Stimulated activated naive B cell treated with anti-CD40 and anti-IgM and Interleukin-4, amounts not matched to agents 10 μg/mL and 1 μg/mL and 100 μg/mL, for 72 hours (primary cell): ENCODE measurements around the gene EHF.
"Not testable (repeated sequence)": the region's sequence is repeated elsewhere in the genome, so short reads cannot be mapped to it uniquely, and the experiment has no call there.

Experiments used
- ATAC-seq, 2 donors: fragments of 150-1000 bp; cut with Tn5 transposase; replicated peaks; 2 replicates each; pipeline ENCODE4 v1.10.0; 2021; ENCODE audit warnings: moderate library complexity in 1 of 2
- DNase-seq: peaks from one replicate; pipeline ENCODE4 v3.0.0; 2021
- H3K27ac Mint-ChIP-seq: one replicate; pipeline ENCODE4 v1.8.0; 2022; ENCODE audit warnings: mild to moderate bottlenecking, mixed read lengths
- H3K27me3 Mint-ChIP-seq, 2 donors: one replicate each; pipeline ENCODE4 v1.8.0; 2022; ENCODE audit warnings: mixed read lengths in 2 of 2
- H3K36me3 Mint-ChIP-seq, 2 donors: one replicate each; pipeline ENCODE4 v1.8.0; 2022; ENCODE audit warnings: mixed read lengths in 2 of 2, mild to moderate bottlenecking in 1 of 2
- H3K4me1 Mint-ChIP-seq, 2 donors: one replicate each; pipeline ENCODE4 v1.8.0; 2022; ENCODE audit warnings: mixed read lengths in 2 of 2, mild to moderate bottlenecking in 1 of 2
- H3K4me3 Mint-ChIP-seq, 2 donors: one replicate each; pipeline ENCODE4 v1.8.0; 2022; ENCODE audit warnings: mild to moderate bottlenecking in 2 of 2, mixed read lengths in 2 of 2, moderate library complexity in 1 of 2
- H3K9me3 Mint-ChIP-seq, 2 donors: one replicate each; pipeline ENCODE4 v1.8.0; 2022; ENCODE audit warnings: mixed read lengths in 2 of 2, mild to moderate bottlenecking in 1 of 2

EHF gene

DNA sequence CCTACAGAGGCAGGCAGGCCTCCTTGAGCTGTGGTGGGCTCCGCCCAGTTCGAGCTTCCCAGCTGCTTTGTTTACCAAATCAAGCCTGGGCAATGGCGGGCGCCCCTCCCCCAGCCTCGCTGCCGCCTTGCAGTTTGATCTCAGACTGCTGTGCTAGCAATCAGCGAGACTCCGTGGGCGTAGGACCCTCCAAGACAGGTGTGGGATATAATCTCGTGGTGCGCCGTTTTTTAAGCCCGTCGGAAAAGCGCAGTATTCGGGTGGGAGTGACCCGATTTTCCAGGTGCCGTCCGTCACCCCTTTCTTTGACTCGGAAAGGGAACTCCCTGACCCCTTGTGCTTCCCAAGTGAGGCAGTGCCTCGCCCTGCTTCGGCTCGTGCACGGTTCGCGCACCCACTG is 71.4 kb downstream of the EHF start:
- peaks cover 0 to 14% of the 10 kb centered on the region in 2 donors for H3K27me3 Mint-ChIP-seq

GRCh38 chr11:34696862-34697261 is 76.0 kb downstream of the EHF start:
- Mint-ChIP-seq H3K27me3 (peaks cover 4 to 14% of the 10 kb centered on the region in 2 donors), H3K27ac (no peak overlapping the region), H3K4me3 (no peak overlapping the region), H3K9me3 (peaks cover 4 to 8% of the 10 kb centered on the region in 2 donors), H3K4me1 (no peaks in the 10 kb centered on the region), H3K36me3 (no peaks in the 10 kb centered on the region)
- ATAC-seq (no peak), DNase-seq (no peak)

More for the DNA sequence above, 71.4 kb downstream of the EHF start:
- H3K36me3 Mint-ChIP-seq, DNase-seq, H3K4me3 Mint-ChIP-seq, H3K4me1 Mint-ChIP-seq, H3K9me3 Mint-ChIP-seq, ATAC-seq, H3K27ac Mint-ChIP-seq: not testable (repeated sequence)

GRCh38 chr11:34706709-34707461 is 86.0 kb downstream of the EHF start:
- Mint-ChIP-seq H3K27me3 (no peaks in the 10 kb centered on the region), H3K4me3 (no peak overlapping the region)
- ATAC-seq = no peak

GRCh38 chr11:34707462-34707840 is 86.6 kb downstream of the EHF start:
- H3K36me3 Mint-ChIP-seq = peaks cover 0 to 3% of the 10 kb centered on the region in 2 donors
- DNase-seq (no peak), ATAC-seq (no peak)
- H3K9me3 Mint-ChIP-seq = peaks cover 10 to 12% of the 10 kb centered on the region in 2 donors
- H3K27ac Mint-ChIP-seq = no peak overlapping the region
- H3K4me3 Mint-ChIP-seq = no peak overlapping the region
- no peaks in the 10 kb centered on the region for H3K27me3 Mint-ChIP-seq
- H3K4me1 Mint-ChIP-seq = no peaks in the 10 kb centered on the region

More at GRCh38 chr11:34706709-34707461, 86.0 kb downstream of the EHF start:
- Mint-ChIP-seq H3K4me1 (no peaks in the 10 kb centered on the region), H3K27ac (no peak overlapping the region), H3K36me3 (peaks cover 0 to 3% of the 10 kb centered on the region in 2 donors), H3K9me3 (peaks cover 5 to 6% of the 10 kb centered on the region in 2 donors)
- DNase-seq = no peak
